HFF-Myc (cell line): ENCODE data around the gene MRPS9.

Experiments
- DNase-seq: peaks from one replicate; pipeline ENCODE4 v3.0.0-alpha.2; 2011; ENCODE audit warnings: low read depth; ENCODE audit errors: extremely low read depth
- H3K4me3 ChIP-seq: replicated peaks from 2 replicates; pipeline ENCODE4 v1.5.1; 2011; ENCODE audit warnings: low read depth, mild to moderate bottlenecking, control low read depth, low read length
- CTCF ChIP-seq: IDR thresholded peaks from 2 replicates; pipeline ENCODE4 v1.5.1; 2012; ENCODE audit warnings: mild to moderate bottlenecking, low read depth, low read length, control low read depth; ENCODE audit errors: missing control alignments

MRPS9 gene

GRCh38 chr2:105136394-105136793 is 98.5 kb downstream of the MRPS9 start:
- DNase-seq = no peak
- TF ChIP-seq CTCF = no peak
- no peak overlapping the region for H3K4me3 ChIP-seq

- DNase-seq = no peak
- H3K4me3 ChIP-seq = no peak overlapping the region
- TF ChIP-seq CTCF = no peak
Observed at GRCh38 chr2:105138643-105139042, 100.8 kb downstream of the MRPS9 start.

GRCh38 chr2:105139556-105140239 is 101.8 kb downstream of the MRPS9 start:
- no peak overlapping the region for H3K4me3 ChIP-seq
- TF ChIP-seq CTCF = no peak
- no peak for DNase-seq

GRCh38 chr2:105140240-105140568 is 102.3 kb downstream of the MRPS9 start:
- DNase-seq = no peak
- H3K4me3 ChIP-seq = no peak overlapping the region
- TF ChIP-seq CTCF = no peak

- no peak overlapping the region for H3K4me3 ChIP-seq
- DNase-seq = no peak
- no peak for TF ChIP-seq CTCF
Observed at GRCh38 chr2:105141099-105141614, 103.3 kb downstream of the MRPS9 start.

GRCh38 chr2:105142239-105142638 is 104.4 kb downstream of the MRPS9 start:
- no peak for TF ChIP-seq CTCF
- no peak overlapping the region for H3K4me3 ChIP-seq
- no peak for DNase-seq

- H3K4me3 ChIP-seq = no peak overlapping the region
- DNase-seq = no peak
- TF ChIP-seq CTCF = no peak
Observed at GRCh38 chr2:105143094-105143466, 105.2 kb downstream of the MRPS9 start.
